GM21381 (cell line): Measurements from ENCODE around the gene DNAH11.
"Not testable (repeated sequence)": the region's sequence is repeated elsewhere in the genome, so short reads cannot be mapped to it uniquely, and the experiment has no call there.

Experiments used
- ATAC-seq: cut with Tn5 transposase; IDR thresholded peaks from one replicate; pipeline ENCODE4 v1.9.1; 2021; ENCODE audit warnings: mild to moderate bottlenecking, moderate library complexity; ENCODE audit not compliant: unreplicated experiment

Gene DNAH11

GRCh38 chr7:21869785-21870402, 327.1 kb downstream of the DNAH11 start:
- no peak for ATAC-seq

GRCh38 chr7:21883069-21883468, 340.2 kb downstream of the DNAH11 start:
- no peak for ATAC-seq

- ATAC-seq, result not testable (repeated sequence)
Measured at GRCh38 chr7:21883501-21883900, 340.7 kb downstream of the DNAH11 start.

- ATAC-seq, result no peak
Measured at GRCh38 chr7:21884496-21884895, 341.7 kb downstream of the DNAH11 start.

GRCh38 chr7:21886396-21886795, 343.6 kb downstream of the DNAH11 start:
- no peak for ATAC-seq

GRCh38 chr7:21887353-21887752, 344.5 kb downstream of the DNAH11 start:
- ATAC-seq, result no peak

DNA sequence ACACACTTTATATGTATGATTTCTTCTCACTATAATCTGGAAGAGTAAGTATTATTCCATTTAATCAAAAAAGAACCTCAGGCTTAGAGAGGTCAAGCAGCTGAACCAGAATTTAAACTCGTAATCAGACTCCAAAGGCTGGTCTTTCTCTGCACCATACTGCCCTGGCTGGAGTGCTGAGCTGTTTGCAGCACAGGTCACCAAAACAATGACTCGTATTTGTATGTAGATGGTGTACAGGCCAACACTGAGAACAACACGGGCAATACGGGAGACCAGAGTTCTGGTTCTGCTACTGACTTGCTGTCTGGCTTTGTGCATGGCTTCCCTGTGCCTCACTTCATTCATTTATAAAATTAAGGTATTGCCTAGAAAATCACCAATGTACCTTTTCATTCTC, 344.9 kb downstream of the DNAH11 start:
- ATAC-seq, result no peak

DNA sequence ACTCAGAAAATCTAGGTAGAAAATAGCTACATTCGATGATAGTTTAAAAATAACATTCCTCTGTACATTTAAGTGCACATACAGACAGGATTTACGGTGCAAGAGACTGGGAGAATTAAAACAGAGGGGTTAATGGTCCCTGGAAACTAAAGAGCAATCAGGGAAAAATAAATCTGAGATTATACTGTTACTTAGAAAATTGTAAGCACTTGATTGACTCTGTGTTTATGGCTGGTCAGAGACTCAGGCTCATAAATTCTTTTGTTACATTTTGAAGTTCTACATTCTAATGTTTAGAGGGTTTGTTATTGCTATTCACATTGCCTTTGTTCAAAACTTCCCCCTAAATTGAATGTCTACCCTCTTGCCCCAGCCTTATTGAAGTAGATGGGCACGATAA, 348.5 kb downstream of the DNAH11 start:
- ATAC-seq, result no peak

- no peak for ATAC-seq
Measured at GRCh38 chr7:21893401-21893800, 350.6 kb downstream of the DNAH11 start.

DNA sequence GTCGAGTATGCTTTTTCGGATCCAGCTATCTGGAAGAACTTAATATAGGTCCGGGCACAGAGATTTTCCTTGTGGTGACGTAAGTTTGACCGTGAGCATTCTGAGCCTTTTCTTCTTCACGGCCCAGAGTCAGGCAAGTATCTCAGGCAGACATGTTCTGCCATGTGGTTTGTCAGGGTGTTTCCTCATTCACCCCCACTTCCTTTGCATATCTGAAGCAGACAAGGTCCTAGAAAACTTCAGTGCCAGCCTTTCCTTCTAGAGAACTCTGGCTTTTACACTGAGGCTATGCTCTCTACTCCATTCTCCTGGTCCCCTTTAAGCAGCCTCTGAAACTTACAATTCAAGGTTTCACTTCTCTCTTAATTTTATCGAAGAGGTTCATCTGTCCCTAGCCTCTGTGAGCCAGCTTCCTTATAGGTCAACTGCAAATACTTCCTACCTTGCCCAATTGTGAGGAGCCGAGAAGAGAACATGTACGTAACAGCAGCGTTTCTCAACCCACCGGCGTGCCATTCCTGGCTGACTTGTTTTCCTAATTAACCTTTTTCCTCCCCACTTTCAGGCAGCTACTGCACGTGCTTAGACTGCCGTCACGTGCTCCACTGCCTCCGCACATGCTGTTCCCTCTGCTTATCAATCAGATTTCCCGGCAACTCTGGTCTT, 355.6 kb downstream of the DNAH11 start:
- peak; percentile 96 for ATAC-seq

GRCh38 chr7:21902240-21902639, 359.4 kb downstream of the DNAH11 start:
- ATAC-seq, result no peak

GRCh38 chr7:21903020-21903786, 360.4 kb downstream of the DNAH11 start:
- no peak for ATAC-seq

- no peak for ATAC-seq
Measured at GRCh38 chr7:21908746-21909145, 365.9 kb downstream of the DNAH11 start.

GRCh38 chr7:21910253-21910652, 367.4 kb downstream of the DNAH11 start:
- ATAC-seq, result no peak

GRCh38 chr7:21911341-21911875, 368.6 kb downstream of the DNAH11 start:
- ATAC-seq, result no peak

DNA sequence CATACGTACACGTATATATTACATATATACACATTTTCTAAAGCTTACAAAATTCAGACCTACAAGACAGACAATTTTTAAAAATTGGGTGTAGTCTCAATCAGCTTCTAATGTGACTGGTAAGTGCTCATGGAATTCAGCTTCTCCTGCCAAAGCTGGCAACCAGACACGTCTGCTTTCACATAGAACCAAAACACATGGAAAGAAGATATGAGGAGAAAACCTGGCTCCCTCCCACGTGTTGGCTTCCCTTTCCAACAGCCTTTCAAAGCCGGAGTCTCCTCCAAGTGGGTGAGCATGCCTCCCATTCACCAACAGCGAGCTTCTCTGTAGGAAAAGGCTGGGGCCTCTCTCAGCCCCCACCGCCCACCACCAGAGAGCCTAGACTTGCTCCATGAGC, 369.5 kb downstream of the DNAH11 start:
- no peak for ATAC-seq

DNA sequence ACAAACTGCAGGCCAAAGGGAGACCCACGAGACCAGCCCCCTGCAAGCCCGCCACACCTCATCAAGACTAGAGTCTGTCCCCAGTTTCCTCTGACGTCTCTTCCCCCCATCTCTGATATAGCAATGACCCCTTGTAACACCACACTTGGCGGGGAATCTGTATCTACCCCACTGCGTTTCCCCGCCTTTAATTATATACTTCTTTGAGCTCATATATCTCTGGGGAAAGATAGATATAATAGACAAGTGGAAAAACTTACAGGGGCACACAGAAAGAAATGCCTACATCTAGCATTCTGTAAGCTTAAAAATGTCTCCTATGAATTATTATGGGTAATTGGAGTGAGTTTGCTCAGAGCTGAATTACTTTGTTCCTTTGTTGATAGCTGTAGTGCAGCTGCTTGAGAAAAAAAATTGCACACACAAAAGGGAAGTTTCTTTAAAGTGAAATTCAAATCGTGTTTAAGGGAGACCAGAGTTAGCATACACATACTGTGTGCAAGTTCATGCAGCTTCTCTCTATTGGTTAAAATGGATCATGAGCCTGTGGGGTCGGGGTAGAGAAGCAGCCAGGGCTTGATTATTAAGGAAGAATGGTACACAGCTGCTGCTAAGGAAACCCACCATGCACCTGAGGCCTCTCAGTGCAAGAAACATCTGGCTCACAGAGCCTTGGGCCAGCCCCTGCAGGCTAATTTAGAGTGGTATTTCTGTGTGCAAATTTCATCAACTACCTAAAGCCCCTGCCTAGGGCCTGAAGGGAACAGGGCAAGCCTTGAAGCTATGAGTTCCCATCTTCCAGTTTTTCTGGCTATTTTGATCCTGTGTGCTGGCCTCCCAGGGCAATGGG, 370.3 kb downstream of the DNAH11 start:
- no peak for ATAC-seq

DNA sequence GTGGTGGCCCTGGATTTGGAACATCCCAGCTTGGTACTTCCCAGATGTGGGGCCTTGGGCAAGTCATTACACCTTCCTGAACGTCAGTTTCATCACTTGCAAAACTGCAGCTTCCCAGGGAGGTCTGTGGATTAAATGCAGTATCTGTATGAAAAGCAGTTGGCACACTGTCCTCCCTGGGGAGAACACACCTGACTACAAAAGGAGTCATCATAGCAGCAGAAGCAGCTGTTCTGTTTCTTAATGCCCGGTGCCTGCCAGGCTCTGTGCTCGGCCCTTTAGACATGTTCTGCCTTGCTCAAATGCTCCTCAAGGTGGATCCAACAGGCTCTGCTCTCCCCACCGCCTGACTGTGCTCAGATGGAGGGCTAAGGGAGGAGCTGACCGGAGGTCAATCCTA, 371.8 kb downstream of the DNAH11 start:
- no peak for ATAC-seq

DNA sequence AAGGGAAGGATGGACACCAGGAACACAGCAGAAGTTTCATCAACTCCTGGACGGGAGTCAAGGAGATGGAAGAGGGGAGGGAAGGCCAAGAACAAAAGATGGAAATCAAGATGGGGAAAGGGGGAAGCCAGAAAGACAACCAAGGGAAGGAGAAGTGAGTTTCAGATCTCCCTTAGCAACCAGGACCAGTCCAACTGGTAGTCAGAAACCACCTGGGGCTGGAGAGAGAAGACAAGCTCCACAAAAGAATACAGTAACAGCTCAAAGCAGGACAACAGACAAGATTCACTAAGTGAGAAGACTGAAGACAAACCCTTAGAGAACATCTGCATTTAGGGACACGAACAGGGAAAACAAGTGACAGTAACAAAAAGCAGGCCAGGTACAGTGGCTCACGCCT, 372.3 kb downstream of the DNAH11 start:
- no peak for ATAC-seq

DNA sequence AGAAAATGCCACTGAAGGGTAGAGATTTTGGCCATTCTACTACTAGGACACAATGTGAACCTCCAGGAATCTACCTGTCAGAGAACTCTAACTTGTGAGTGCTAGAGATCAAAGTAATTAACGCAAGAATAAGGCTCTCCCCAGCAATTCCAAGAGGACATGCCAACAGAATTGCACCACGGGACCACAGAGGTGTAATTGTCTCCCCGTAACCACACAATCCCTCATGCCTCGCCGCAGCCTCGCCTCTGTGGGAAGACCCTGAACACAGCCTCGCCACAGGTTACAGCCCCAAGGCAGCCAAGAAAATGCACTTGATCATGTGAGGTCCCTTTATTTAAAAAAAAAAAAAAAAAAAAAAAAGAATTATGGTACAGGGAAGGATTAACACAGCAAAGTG, 373.3 kb downstream of the DNAH11 start:
- no peak for ATAC-seq

GRCh38 chr7:21916629-21917028, 373.8 kb downstream of the DNAH11 start:
- ATAC-seq, result no peak
